ENCODE measurements around the gene MORF4L1.

- TF ChIP-seq CTCF (IDR thresholded peaks at IDR 0.05; ENCODE audit: low read depth, low read length) (no peak), MAX (IDR thresholded peaks at IDR 0.05; ENCODE audit: low read depth, low read length) (no peak), POLR2A (IDR thresholded peaks at IDR 0.05; ENCODE audit: extremely low read depth, insufficient read length) (no peak), MYC (IDR thresholded peaks at IDR 0.05; ENCODE audit: low read depth, low read length) (no peak)
These were observed 5.7 kb downstream of the MORF4L1 start for GRCh38 chr15:78878356-78878755.
